GM21576 (cell line): ENCODE measurements around the gene GRK4.
A peak's percentile ranks its signal among the peaks of the same experiment; 100 is the strongest.

Experiments
- ATAC-seq: cut with Tn5 transposase; IDR thresholded peaks from one replicate; pipeline ENCODE4 v1.9.1; 2021; ENCODE audit warnings: mild to moderate bottlenecking, moderate library complexity; ENCODE audit not compliant: unreplicated experiment

Gene GRK4

GRCh38 chr4:3067473-3068001 lies 104.2 kb downstream of the GRK4 start:
- no peak for ATAC-seq

- no peak for ATAC-seq
Observed at GRCh38 chr4:3069661-3070199, 106.4 kb downstream of the GRK4 start.

GRCh38 chr4:3070709-3071500 lies 107.5 kb downstream of the GRK4 start:
- no peak for ATAC-seq

DNA sequence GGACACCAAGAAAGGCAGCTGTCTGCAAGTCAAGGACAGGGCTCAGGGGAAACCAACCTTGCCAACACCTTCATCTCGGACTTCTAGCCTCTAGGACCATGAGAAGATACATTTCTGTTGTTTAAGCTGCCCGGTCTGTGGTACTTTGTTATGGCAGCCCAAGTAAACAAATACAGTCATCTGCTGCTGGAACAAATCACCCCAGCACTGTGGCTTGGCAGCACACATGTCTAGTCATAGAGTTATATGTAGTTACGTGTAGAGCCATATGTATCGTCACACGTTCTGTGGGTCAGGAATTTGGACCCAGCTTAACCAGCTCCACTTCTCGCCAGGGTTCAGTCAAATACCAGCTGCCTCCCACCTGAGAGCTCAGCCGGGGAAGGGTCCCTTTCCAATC lies 108.4 kb downstream of the GRK4 start:
- no peak for ATAC-seq

DNA sequence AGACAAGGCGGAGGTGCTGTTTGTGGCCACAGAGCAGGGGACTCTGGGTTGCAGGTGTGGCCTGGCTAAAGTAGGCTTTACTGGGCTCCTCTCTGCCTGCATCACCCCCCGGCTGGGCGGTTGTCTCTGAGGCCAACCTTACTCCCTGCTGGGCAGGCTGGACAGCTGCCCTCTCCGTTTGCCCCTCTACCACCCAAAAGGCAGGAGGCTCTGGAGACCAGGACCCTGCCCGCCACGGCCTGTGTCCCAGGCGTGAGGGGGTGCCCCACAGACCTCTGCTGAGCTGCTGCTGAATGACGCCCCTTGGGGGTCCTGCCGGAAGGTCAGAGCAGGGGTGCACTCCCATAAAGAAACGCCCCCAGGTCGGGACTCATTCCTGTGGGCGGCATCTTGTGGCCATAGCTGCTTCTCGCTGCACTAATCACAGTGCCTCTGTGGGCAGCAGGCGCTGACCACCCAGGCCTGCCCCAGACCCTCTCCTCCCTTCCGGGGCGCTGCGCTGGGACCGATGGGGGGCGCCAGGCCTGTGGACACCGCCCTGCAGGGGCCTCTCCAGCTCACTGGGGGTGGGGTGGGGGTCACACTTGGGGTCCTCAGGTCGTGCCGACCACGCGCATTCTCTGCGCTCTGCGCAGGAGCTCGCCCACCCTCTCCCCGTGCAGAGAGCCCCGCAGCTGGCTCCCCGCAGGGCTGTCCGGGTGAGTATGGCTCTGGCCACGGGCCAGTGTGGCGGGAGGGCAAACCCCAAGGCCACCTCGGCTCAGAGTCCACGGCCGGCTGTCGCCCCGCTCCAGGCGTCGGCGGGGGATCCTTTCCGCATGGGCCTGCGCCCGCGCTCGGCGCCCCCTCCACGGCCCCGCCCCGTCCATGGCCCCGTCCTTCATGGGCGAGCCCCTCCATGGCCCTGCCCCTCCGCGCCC lies 110.0 kb downstream of the GRK4 start:
- peak; percentile 23 for ATAC-seq

DNA sequence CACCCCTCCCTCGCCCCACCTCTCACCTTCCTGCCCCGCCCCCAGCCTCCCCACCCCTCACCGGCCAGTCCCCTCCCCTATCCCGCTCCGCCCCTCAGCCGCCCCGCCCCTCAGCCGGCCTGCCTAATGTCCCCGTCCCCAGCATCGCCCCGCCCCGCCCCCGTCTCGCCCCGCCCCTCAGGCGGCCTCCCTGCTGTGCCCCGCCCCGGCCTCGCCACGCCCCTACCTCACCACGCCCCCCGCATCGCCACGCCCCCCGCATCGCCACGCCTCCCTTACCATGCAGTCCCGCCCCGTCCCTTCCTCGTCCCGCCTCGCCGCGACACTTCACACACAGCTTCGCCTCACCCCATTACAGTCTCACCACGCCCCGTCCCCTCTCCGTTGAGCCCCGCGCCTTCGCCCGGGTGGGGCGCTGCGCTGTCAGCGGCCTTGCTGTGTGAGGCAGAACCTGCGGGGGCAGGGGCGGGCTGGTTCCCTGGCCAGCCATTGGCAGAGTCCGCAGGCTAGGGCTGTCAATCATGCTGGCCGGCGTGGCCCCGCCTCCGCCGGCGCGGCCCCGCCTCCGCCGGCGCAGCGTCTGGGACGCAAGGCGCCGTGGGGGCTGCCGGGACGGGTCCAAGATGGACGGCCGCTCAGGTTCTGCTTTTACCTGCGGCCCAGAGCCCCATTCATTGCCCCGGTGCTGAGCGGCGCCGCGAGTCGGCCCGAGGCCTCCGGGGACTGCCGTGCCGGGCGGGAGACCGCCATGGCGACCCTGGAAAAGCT lies 110.9 kb downstream of the GRK4 start, which contains the start of the genes HTT and HTT-AS:
Gene HTT, plus strand, starts transcription at position 604 of the 768 bp plus-strand sequence. Its CDS starts 145 bp downstream, at position 749.
Gene HTT-AS, minus strand, starts transcription at position 461 of the 768 bp plus-strand sequence.
- peak; percentile 66 for ATAC-seq

DNA sequence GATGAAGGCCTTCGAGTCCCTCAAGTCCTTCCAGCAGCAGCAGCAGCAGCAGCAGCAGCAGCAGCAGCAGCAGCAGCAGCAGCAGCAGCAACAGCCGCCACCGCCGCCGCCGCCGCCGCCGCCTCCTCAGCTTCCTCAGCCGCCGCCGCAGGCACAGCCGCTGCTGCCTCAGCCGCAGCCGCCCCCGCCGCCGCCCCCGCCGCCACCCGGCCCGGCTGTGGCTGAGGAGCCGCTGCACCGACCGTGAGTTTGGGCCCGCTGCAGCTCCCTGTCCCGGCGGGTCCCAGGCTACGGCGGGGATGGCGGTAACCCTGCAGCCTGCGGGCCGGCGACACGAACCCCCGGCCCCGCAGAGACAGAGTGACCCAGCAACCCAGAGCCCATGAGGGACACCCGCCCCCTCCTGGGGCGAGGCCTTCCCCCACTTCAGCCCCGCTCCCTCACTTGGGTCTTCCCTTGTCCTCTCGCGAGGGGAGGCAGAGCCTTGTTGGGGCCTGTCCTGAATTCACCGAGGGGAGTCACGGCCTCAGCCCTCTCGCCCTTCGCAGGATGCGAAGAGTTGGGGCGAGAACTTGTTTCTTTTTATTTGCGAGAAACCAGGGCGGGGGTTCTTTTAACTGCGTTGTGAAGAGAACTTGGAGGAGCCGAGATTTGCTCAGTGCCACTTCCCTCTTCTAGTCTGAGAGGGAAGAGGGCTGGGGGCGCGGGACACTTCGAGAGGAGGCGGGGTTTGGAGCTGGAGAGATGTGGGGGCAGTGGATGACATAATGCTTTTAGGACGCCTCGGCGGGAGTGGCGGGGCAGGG lies 111.7 kb downstream of the GRK4 start:
- no peak for ATAC-seq

DNA sequence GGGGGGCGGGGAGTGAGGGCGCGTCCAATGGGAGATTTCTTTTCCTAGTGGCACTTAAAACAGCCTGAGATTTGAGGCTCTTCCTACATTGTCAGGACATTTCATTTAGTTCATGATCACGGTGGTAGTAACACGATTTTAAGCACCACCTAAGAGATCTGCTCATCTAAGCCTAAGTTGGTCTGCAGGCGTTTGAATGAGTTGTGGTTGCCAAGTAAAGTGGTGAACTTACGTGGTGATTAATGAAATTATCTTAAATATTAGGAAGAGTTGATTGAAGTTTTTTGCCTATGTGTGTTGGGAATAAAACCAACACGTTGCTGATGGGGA lies 112.2 kb downstream of the GRK4 start:
- ATAC-seq = no peak

GRCh38 chr4:3077796-3078195 lies 114.4 kb downstream of the GRK4 start:
- ATAC-seq = no peak

- no peak for ATAC-seq
Observed at GRCh38 chr4:3079694-3080123, 116.3 kb downstream of the GRK4 start.

GRCh38 chr4:3082925-3083515 lies 119.6 kb downstream of the GRK4 start:
- ATAC-seq = no peak

GRCh38 chr4:3083732-3084131 lies 120.4 kb downstream of the GRK4 start:
- no peak for ATAC-seq

GRCh38 chr4:3085948-3086670 lies 122.7 kb downstream of the GRK4 start:
- no peak for ATAC-seq

GRCh38 chr4:3087115-3087797 lies 123.9 kb downstream of the GRK4 start:
- no peak for ATAC-seq
